ENCODE data around the gene TUBB1.
"Not testable (repeated sequence)": the region's sequence is repeated elsewhere in the genome, so short reads cannot be mapped to it uniquely, and the experiment has no call there.

TUBB1 gene

DNA sequence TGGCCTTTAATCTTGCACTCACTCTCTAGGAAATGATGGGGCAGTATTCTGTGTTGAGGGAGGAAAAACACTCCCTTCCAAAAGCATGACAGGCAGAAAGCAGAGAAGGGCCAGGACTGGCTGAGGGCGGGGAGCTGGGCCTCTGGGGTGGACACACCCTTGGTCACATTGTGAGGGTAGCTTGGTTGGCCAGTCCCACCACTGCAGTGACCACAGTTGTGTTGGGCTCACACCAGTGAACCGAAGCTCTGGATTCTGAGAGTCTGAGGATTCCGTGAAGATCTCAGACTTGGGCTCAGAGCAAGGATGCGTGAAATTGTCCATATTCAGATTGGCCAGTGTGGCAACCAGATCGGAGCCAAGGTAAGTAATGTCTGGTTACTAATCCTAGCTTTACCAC lies at the start of gene TUBB1:
TUBB1 (plus strand) TSS at position 213 of the 400 bp plus-strand sequence; CDS start at position 307, 94 bp downstream.
- peak; percentile 1 for DNase-seq

DNA sequence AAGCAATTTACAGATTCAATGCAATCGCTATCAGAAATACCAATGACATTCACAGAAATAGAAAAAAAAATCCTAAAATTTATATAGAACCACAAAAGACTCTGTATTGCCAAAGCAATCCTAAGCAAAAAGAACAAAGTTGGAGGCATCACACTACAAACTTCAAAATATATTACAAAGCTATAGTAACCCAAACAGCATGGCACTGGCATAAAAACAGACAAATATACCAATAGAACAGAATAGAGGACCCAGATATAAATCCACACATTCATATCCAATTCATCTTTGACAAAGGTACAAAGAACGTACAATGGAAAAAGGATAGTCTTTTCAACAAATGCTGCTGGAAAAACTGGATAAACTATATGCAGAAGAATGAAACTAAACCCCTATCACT lies 49.8 kb upstream of the TUBB1 start:
- no peak for DNase-seq

DNA sequence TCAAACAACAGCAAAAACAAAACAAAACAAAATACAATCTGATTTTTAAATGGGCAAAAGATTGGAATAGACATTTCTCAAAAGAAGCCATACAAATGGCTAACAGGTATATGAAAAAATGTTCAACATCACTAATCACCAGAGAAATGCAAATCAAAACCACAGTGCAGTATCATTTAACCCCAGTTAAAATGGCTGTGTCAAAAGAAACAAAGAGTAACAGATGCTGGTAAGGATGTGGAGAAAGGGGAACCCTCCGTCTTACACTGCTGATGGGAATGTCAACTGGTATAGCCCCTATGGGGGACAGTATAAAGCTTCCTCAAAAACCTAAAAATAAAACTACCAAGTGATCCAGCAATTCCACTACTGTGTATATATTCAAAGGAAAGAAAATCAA lies 49.1 kb upstream of the TUBB1 start:
- no peak for DNase-seq

DNA sequence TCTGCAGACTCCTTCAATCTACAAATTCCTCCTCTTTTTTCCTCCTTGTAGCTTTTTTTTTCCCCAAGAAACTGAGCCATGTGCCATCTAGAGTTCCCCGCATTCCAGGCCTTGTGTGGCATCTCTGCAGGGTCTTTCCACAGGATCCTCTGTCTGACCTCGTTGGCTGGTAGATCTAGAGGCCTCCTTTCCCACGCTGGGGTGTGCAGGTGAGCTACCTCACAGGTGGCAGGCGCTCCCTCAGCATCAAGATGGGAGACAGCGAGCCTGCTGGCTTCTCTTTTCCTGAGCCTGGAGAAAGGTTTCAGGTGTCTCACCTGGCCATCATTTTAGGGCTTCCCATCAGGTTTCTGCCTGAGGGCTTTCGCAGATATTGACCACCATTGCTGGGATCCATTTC lies 47.8 kb upstream of the TUBB1 start:
- no peak for DNase-seq

DNA sequence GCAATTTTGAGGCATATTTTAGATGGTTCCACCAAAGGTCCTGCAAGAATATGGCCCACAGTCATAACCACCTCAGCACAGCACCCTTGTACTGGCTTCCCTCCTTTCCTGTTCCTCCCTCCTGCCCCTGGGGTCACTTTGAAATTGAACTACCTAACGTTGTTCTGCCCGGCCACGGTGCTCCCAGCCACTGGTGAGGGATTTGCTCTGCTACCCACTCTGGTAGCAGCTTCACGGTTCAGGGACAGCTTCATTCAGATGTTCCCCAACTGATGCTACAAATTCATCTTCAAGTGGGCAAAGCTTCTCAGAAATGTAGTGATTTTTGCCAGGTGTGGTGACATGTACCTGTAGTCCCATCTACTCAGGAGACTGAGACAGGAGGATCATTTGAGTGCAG lies 46.0 kb upstream of the TUBB1 start:
- no peak for DNase-seq

DNA sequence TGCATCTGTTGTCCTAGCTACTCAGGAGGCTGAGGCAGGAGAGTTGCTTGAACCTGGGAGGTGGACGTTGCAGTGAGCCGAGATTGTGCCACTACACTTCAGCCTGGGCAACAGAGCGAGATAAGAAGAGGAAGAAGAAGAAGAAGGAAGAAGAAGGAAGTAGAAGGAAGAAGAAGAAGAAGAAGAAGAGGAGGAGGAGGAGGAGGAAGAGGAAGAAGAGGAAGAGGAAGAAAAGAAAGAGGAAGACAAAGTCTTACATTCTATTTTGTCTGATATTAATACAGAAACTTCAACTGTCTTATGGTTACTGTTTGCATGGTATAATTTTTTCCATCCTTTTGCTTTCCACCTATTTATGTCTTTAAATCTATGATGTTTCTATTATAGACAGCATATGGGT lies 45.4 kb upstream of the TUBB1 start:
- no peak for DNase-seq

DNA sequence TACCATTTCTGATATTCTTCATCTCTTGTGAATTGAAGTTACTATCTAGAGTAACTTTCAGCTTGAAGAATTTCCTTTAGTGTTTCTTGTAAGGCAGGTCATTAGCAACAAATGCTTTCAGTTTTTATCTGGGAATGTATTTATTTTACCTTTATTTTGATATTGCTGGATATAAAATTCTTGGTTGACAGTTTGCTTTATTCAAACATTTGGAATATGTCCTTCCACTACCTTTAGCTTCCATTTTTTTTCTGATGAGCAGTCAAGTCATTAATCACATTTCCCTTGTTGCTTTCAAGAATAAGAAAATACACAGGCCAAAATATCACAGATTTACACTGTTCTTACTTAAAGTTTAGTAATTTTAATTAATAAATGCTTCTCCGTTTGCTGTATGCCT lies 43.9 kb upstream of the TUBB1 start:
- no peak for DNase-seq

DNA sequence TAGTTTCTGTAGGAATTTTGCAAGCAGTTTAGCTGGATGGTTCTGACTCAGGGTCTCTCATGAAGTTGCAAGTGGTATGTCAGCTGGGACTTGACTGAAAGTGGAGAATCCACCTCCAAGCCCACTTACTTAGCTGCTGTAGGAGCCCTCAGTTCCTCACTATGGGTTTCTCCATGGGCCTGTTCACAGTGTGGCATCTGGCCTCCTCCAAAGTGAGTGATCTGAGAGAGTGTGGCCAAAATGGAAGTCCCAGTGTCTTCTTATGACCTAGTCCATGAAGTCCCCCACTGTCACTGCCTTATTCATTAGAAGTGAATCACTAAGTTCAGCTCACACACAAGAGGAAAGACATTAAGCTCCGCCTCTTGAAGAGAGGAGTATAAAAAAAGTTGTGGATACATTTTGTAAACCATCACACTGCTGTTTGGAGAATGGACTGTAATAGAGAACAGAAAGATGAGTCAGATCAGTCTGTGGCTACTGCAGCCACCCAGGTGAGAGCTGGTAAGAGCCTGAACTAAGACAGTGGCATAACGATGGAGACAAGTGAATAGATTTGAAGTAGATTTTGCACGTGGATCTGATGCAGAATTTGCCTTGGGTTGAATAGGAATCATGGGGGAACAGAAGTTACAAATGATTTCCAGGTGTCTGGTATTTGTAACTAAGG lies 43.0 kb upstream of the TUBB1 start:
- DNase-seq = no peak

DNA sequence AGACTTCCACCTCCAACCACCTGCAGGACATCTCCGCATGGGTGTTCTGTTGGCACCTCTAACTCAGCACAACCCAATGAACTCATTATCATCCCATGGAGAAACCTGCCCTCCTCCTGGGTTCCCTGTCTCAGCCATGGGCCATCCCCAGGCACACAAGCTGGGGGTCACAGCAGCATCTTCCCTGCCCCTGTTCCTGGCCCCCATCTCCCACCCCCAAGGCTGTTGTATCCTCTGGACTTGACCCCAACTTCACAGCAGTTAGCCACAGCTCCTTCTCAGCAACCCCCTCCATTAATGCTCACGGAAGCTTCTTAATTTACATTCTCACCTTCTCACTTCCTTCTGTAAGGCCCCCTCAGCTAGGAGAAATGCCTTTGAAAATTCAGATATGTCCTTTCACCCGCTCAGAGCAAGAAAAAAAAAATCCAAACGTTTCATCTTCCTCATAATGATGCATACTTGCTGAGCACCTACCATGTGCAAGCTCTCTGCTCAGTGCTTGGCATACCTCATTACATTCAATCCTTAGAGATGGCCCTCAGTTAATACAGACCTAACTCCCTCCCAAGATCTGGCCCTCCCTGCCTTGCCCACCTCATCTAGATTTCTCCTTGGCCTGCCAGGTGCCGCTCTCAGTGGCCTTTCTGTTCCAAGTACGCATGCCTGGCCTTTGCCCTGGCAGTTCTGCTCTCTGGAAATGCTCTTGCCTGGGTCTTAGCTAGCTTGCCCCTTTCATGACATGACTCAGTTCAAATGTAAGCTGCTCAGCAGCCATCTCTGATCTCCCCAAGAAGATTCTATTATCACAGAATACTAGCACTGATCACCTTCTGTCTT lies 40.7 kb upstream of the TUBB1 start:
- no peak for DNase-seq

DNA sequence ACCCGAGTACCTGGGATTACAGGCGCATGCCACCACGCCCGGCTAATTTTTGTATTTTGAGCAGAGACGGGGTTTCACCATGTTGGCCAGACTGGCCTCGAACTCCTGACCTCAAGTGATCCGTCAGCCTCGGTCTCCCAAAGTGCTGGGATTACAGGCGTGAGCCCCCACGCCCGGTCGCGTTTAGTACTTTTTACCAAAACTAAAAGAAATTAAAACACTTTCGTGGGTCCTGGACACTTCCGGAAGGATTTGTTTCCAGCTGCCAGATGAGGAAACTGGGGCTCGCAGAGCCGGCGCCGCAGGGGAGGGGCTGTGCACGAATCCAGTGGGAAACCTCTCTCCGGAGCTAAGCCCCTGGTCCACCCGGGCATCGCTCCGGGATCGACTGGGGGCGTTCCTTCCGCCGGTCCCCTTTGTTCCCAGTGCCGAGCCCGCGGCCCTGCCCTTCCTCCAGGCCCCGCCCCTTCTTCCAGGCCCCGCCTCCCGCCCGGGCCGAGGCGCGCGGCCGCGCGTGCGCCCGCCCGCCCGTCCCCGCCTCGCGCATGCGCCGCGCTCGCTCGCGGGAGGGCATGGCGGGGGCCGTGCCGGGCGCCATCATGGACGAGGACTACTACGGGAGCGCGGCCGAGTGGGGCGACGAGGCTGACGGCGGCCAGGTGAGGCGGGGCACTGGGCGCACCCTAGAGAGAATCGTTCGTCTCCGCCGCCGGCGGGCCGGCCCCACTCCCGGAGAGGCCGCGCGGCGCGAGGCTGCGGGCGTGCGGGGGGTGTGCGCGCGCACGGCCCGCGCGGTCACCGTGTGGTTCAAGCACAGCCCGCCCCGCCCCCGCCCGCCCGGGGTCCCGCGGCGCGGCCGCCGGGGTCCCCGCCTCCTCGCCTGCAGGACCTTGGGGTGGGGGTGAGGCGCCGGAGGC lies 38.3 kb upstream of the TUBB1 start, which contains the start of gene NELFCD:
NELFCD (plus strand) TSS at position 546 of the 917 bp plus-strand sequence; CDS start at position 600, 54 bp downstream.
- DNase-seq = peak; percentile 91

DNA sequence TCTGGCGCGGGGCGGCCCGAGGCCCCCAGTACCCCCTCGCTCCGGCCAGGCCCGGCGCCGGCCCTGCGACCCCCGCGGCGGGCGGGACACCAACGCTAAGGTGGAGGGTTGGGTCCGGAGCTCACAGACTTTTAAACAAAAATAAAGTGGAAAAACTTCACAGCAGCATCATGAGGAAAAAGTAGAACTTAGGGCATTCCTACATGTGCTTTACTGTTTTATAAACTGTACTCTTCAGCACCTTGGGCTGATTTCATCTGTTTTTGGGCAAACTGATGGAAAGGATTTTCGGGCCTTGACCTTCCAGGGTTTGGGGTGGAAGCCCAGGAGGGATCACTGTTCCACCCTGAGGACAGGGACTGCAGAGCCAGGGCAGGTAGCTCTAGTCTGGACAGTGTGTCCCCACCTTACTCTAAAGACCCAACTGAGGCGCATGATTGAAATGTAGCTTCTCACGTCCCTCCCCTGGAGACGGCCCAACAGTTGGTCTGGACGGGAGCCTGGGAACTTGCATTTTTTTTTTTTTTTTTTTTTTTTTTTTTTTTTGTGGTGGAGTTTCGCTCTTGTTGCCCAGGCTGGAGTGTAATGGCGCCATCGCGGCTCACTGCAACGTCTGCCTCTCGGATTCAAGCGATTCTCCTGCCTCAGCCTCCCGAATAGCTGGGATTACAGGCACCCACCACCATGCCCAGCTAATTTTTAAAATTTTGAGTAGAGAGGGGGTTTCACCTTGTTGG lies 37.4 kb upstream of the TUBB1 start:
- DNase-seq = peak; percentile 26

DNA sequence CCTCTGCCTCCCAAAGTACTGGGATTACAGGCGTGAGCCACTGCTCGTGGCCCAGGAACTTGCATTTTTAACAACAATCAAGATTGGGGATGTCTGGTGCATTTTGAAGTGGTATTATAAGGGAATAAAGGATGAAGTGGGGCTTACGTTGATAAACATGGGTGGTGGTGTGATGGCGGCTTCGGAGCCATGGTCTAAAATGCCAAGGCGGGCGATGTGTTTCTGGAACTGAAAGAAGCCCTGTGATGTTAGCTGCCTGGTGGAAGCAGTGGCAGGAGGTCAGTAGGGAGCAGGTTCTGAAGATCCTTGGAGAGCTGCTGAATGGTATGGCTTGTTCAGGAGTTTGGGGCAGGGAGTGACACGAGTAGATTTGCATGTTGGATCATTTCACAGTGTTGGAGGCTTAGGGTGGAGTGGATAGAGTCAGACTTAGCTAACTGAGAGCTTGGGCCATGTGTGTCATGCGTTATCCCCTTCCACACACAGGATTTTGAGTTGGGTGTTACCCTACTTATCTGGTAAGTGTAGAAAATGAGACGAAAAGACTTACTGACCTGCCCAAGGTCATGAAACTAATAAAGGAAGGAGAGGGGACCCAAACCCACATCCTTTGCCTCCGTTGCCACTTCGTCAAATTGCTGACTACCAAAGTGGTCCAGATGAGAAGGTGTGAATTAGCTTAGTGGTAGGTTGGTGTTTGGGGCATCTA lies 36.7 kb upstream of the TUBB1 start:
- DNase-seq = no peak

DNA sequence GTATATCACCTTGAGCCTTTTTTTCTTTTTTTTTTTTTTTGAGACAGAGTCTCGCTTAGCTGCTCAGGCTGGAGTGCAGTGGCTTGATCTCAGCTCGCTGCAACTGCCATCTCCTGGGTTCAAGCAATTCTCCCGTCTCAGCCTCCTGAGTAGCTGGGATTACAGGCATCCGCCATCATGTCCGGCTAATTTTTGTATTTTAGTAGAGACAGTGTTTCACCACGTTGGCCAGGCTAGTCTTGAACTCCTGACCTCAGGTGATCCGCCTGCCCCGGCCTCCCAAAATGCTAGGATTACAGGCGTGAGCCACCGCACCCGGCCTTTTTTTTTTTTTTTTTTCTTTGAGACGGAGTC lies 36.1 kb upstream of the TUBB1 start:
- DNase-seq = not testable (repeated sequence)

DNA sequence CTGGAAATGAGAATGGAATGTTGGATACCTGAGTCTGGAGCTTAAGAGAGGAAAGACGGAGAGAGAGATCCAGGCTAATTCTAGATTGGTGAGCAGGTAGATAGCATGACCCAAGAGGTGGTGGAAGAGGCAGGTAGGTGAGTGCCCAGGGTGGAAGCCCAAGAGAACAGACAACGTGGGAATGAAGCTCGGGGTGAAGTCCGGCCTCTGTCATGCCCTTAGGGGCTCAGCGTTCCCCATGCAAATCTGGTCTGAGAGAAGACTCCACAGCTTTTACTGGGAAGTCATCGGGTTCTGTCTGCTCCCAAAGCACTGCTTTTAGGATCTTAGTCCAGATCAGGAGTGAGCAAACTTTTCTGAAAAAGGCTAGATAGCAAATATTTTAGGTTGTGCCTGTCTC lies 34.5 kb upstream of the TUBB1 start:
- DNase-seq = no peak

DNA sequence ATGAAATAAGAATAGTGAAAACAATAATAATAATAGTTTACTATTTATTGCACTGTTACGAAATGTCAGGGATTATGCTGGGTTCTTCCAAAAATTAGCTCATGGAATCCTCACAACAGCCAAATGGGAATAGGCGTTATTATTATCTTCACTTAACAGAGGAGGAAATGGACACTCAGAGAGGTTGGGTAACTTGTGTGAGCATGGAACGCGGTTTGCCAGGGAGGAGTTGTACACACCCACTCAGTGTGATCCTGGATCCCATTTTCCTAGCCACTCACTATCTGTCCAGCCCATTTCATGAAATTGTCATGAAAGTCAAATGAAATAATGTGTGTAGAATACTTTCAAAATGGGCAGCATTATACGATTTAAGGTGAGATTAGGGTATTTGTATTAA lies 33.6 kb upstream of the TUBB1 start:
- no peak for DNase-seq

DNA sequence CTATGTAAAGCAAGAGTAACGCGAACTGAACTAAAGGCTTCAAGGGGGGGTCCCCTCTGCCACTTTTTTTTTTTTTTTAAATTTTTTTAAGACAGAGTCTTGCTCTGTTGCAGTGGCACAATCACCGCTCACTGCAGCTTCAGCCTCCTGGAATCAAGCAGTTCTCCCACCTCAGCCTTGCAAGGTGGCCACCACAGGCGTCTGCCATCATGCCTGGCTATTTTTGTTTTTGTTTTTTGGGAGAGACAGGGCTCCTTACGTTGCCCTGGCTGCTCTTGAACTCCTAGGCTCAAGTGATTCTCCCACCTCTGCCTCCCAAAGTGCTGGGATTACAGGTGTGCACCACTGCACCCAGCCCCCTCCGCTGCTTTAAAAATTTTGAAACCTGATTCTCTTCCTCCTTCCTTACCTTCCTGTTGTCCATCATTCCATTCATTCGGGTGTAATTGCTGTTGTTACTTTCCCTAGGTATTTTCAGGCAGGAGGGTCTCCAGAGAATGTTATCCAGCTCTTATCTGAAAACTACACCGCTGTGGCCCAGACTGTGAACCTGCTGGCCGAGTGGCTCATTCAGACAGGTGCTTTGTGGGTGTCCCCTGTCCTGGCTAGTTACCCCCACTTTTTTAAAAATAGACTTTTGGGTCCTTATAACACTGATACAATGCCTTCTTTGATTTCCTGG lies 32.8 kb upstream of the TUBB1 start:
- DNase-seq = no peak

DNA sequence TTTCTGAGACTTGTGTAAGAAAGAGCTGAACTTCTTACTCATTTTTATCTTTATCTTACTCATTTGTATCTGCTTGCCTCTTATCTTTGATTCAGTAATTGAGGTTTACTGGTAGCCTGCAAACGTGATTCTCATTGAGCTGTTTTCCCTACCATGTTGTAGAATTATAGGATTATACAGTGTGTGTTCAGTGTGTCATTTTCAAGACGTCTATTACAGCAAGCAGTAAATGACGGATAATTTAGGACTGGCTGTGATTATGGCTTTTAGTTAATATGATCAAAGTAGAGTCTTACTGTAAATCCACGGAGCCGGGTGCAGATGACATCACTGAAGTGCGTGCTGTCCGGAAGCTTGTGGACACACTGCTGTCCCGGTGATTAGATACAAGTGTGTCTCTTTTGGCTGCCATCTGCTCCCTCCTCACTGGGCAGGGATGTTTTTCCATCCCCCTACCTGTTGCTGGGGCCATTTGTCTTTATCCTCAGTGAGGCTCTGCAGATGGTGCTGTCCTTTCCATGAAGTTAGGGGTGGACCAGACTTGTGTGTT lies 32.2 kb upstream of the TUBB1 start:
- no peak for DNase-seq

DNA sequence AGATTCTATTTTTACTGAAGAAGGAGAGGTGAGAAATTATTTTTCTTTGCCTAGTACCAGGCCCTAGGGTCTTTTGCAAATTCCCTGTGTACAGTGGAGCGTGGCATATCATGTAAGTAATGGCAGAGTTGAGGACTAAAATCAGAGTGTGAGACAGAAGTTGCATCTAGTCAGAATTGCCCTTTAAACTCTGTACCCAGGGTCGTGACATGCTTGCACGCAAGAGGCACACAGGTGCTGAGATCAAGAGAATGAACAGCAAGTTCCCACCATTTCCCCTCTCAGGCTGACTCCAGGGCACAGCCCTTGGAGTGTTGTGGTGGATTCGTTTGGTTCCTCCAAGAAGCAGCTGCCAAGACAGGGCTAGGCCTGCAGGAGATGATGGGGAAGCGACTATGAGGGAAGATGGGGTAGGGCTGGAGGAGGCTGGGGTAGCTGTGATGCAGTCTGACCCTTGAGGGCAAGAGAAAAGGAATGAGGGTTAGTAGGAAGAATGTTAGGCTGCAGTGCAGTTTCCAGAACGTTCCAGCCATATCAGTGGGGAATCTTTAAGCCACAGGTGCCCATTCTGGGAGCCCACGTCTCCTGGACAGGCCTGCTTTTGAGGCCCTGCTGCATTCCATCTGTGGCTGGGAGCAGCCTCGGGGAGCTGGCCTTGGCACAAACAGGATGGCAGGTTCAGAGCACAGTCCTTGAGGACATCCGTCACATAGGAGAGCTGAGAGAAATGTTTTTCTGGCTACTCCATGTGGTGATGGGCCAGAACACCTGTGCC lies 31.3 kb upstream of the TUBB1 start:
- no peak for DNase-seq

DNA sequence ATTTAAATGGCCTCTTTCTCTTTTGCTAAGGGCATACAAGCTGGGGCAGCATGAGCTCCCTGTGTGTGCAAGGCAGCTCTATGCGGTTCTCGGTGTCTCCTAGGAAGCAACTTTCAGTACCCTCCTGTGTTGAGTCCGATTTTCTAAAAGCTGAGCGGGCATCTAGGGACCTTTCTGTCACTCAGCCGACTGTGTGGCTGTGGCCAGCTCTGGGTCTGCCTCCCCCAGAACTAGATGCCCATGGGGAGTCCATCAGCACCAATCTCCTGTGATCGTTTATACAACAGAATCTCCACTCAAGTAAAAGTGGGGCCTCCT lies 30.7 kb upstream of the TUBB1 start:
- no peak for DNase-seq

DNA sequence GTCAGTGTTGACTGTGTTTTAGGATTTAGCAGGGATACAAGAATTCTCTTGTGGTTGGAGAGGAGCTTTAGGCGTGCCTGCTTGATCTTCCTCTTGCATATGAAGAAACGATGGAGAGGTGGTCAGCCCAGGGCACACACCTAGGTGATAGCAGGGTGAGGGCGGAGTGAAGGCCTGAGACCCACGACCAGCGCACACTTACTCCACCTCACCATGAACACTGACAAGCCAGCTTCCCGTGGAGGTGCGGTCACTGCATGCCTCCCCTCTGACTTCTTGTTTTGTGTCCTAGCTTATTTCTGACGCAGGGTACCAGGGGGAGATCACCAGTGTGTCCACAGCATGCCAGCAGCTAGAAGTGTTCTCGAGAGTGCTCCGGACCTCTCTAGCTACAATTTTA lies 30.0 kb upstream of the TUBB1 start:
- DNase-seq = no peak
